ENCODE results near the gene SYNE1.

Gene SYNE1

DNA sequence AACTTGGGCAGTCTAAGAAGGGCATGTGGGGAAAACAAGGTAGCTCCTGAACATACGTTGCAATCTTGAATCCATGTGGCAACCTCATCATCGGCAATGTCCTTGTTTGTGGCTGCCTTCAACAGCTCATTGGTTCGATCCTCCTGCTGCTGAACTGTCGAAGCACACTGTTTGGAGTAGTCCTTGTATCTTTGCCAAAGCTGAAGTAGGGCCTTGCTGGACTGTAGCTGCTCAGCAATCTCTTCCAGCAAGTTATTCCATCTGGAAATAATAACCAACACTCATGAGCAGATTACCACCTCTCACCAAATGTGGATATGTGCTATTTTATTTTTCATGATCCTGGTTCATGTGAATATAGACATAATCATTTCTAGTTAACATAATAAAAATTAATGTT is 416.4 kb downstream of the SYNE1 start:
- no peak overlapping the region for H3K4me3 ChIP-seq (ENCODE audit: low read depth in 1 of 2, low read length in 1 of 2)
- H3K4me1 ChIP-seq (ENCODE audit: control insufficient read depth in 1 of 2, insufficient read depth in 1 of 2, low read depth in 1 of 2, low read length in 1 of 2), result no peaks in the 10 kb centered on the region
- TF ChIP-seq, protein P1, sequence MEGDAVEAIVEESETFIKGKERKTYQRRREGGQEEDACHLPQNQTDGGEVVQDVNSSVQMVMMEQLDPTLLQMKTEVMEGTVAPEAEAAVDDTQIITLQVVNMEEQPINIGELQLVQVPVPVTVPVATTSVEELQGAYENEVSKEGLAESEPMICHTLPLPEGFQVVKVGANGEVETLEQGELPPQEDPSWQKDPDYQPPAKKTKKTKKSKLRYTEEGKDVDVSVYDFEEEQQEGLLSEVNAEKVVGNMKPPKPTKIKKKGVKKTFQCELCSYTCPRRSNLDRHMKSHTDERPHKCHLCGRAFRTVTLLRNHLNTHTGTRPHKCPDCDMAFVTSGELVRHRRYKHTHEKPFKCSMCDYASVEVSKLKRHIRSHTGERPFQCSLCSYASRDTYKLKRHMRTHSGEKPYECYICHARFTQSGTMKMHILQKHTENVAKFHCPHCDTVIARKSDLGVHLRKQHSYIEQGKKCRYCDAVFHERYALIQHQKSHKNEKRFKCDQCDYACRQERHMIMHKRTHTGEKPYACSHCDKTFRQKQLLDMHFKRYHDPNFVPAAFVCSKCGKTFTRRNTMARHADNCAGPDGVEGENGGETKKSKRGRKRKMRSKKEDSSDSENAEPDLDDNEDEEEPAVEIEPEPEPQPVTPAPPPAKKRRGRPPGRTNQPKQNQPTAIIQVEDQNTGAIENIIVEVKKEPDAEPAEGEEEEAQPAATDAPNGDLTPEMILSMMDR (IDR thresholded peaks at IDR 0.05), result no peak
- peaks cover 14% of the 10 kb centered on the region for H3K9me3 ChIP-seq
- peaks cover 98% of the 10 kb centered on the region for H3K36me3 ChIP-seq
- no peak overlapping the region for H3K27ac ChIP-seq
- no peaks in the 10 kb centered on the region for H3K27me3 ChIP-seq

DNA sequence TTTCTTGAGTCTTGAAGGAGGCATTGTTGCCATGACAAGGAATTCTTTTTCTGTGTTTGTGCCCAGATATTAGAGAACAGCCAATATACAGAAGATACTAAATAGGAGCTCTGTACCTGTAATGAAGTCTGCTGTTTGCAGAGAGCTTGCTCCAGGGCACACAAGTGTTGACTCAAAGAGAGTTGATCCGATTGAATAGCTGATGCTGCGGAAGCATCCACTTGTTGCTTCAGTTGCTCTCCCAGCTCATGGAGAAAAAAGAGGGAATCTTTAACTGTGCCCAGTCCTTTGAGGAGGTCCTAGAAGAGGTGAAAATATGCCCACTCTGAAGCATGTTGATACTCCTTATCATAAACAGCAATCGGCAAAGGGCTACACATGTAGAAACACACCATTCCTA is 418.3 kb downstream of the SYNE1 start:
- TF ChIP-seq, protein P1 (IDR thresholded peaks at IDR 0.05), result no peak
- H3K4me1 ChIP-seq (ENCODE audit: control insufficient read depth in 1 of 2, insufficient read depth in 1 of 2, low read depth in 1 of 2, low read length in 1 of 2), result no peaks in the 10 kb centered on the region
- peaks cover 100% of the 10 kb centered on the region for H3K36me3 ChIP-seq
- H3K27me3 ChIP-seq, result no peaks in the 10 kb centered on the region
- peaks cover 14% of the 10 kb centered on the region for H3K9me3 ChIP-seq
- no peak overlapping the region for H3K27ac ChIP-seq
- H3K4me3 ChIP-seq (ENCODE audit: low read depth in 1 of 2, low read length in 1 of 2), result no peak overlapping the region

DNA sequence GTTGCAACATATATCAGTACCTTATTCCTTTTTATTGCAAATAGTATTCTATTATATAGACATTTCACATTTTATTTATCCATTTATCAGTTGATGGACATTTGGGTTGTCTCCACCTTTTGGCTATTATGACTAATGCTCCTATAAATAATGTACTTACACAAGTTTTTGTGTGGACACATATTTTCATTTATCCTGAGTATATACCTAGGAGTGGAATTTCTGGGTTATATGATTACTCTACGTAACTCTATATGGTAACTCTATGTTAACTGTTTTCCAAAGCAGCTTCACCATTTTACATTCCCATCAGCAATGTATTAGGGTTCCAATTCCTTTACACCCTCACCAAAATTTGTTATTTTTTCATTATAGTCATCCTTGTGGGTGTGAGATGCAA is 424.7 kb downstream of the SYNE1 start:
- Histone ChIP-seq H3K4me3 (ENCODE audit: low read depth in 1 of 2, low read length in 1 of 2) (no peak overlapping the region), H3K27ac (no peak overlapping the region), H3K4me1 (ENCODE audit: control insufficient read depth in 1 of 2, insufficient read depth in 1 of 2, low read depth in 1 of 2, low read length in 1 of 2) (no peaks in the 10 kb centered on the region), H3K36me3 (peaks cover 98% of the 10 kb centered on the region), H3K27me3 (no peaks in the 10 kb centered on the region), H3K9me3 (no peaks in the 10 kb centered on the region)
- TF ChIP-seq, protein P1 (IDR thresholded peaks at IDR 0.05), result no peak

DNA sequence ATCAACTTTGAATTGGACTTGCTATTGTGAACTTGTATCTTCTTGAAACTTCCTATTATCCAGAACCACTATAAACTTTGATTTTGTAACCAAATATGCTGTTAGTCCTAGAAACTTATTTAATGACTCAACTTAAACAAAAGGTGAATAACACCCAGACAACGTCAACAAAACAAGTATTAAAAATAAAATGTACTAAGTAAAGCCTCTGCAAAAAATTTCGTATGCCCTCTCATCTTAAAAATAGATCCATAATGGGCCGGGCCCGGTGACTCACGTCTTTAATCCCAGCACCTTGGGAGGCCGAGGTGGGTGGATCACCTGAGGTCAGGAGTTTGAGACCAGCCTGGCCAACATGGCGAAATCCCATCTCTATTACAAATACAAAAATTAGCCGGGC is 428.0 kb downstream of the SYNE1 start:
- Histone ChIP-seq H3K36me3 (peaks cover 97% of the 10 kb centered on the region), H3K4me1 (ENCODE audit: control insufficient read depth in 1 of 2, insufficient read depth in 1 of 2, low read depth in 1 of 2, low read length in 1 of 2) (no peaks in the 10 kb centered on the region), H3K27me3 (no peaks in the 10 kb centered on the region), H3K4me3 (ENCODE audit: low read depth in 1 of 2, low read length in 1 of 2) (no peak overlapping the region), H3K9me3 (no peaks in the 10 kb centered on the region), H3K27ac (no peak overlapping the region)
- TF ChIP-seq, protein P1 (IDR thresholded peaks at IDR 0.05), result no peak

DNA sequence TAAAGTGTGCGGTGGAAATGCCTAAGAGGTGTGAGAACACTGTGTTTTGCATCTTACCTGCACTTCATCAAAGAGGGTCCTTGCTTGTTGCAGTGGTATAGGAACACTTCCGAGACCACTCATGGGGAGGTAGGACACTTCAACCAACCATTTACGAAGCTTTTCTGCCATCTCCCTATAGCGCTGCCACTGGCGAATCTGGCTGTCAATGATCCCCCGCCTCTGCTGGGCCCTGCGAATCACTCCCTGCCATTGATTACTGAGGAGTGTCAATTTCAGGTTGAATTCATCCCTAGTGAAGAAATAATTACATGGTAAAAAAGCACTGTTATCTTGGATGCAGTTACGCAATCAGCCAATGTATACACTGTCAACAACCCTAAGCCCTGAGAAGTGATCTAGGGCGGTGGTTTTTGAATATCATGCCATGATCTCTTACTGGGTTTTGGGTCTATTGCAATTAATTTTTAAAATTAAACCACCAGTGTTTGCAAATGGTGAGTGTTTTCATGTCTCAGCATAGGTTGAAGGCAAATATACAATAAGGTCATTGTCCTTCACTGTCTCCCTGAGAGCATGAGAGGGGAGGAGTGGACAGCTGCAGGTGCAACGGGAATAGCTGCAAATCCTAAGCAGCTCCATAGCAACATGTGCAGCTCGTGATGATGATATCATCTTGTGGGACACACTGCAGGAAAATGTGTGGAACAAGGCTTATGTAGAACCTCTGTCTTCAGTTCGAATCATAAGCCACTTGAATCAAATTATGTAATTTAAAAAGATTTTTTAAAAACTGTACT is 429.0 kb downstream of the SYNE1 start:
- H3K9me3 ChIP-seq, result no peaks in the 10 kb centered on the region
- no peaks in the 10 kb centered on the region for H3K4me1 ChIP-seq (ENCODE audit: control insufficient read depth in 1 of 2, insufficient read depth in 1 of 2, low read depth in 1 of 2, low read length in 1 of 2)
- H3K27me3 ChIP-seq, result no peaks in the 10 kb centered on the region
- H3K27ac ChIP-seq, result no peak overlapping the region
- H3K4me3 ChIP-seq (ENCODE audit: low read depth in 1 of 2, low read length in 1 of 2), result no peak overlapping the region
- H3K36me3 ChIP-seq, result peaks cover 96% of the 10 kb centered on the region
- TF ChIP-seq, protein P1 (IDR thresholded peaks at IDR 0.05), result no peak

Measured in neutrophil (primary cell).